ENCODE results near the gene CTH.
"Not testable (repeated sequence)": the region's sequence is repeated elsewhere in the genome, so short reads cannot be mapped to it uniquely, and the experiment has no call there.

CTH gene

DNA sequence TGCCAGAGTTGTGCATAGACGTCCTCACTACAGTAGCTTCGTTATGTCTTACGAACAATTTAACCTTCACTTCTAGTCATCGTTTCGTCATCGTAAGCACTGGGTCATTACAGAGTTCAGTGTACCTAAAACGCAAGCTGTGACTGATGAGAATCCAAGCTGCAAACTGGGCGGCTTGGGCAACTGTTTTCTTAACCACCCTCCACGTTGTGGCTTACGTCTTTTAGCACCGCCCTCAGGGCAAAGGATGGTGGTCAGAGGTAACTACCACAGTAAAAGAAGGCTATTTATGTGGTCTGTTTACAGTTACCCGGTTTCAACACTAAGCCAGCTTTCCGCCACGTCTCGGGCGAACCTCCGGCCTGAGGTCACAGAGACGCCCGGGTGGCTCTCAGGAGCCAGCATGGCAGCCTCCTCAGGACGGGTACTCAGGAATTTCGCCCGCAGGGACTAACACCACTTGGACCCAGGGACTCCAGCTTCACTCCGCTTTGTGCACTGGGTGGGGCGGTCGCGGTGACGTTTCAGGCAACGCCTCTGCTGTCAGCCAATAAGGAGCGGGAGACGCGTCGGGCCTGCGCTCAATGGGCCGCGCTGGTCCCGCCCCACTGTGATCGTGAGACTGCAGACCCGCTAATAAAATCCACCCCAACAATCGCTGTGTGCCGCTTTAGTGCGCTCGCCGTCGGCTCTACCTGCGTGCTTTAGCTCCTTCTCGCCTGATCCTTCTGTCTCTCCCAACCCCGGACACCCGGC is at the start of gene CTH:
Gene CTH, plus strand, starts transcription at position 665 of the 756 bp plus-strand sequence. CDS start 148 bp downstream, outside the sequence.
- DNase-seq, result peak; percentile 91 to 93

DNA sequence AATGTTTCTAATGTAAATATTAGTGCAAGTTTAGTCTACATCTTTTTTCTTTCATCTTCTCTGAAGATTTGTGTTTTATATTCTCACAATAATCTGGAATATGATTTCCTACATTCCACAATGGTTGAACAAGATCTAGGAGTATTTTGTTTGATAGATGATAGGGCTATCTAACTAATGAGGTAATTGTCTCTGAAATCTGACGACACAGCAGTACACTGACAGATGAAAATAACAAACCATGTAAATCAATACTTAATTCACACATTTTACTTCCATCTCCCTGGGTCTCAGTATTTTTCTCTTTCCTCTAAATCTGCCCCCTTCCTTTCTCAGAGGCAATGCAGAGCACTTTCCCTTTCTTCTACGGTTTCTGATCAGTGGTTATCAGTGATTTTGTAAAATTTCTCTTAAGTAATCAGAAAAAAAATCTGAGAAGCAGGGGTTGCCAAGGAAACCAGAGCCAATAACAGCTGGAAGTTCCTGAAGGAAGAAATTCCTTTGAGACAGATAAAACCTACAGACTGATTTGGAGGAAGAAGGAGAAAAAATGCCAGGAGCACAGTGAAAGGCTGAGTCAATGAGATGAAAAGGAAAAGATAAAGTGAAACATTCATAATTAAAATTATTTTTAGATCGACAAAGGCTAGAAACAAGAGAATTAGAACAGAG is 49.2 kb upstream of the CTH start:
- no peak for DNase-seq

- DNase-seq, result no peak
Observed at GRCh38 chr1:70364439-70364838, 46.6 kb upstream of the CTH start.

GRCh38 chr1:70366425-70366952 is 44.6 kb upstream of the CTH start:
- not testable (repeated sequence) for DNase-seq

GRCh38 chr1:70366997-70367396 is 44.1 kb upstream of the CTH start:
- not testable (repeated sequence) for DNase-seq

GRCh38 chr1:70367397-70367796 is 43.7 kb upstream of the CTH start:
- not testable (repeated sequence) for DNase-seq

GRCh38 chr1:70371586-70371985 is 39.5 kb upstream of the CTH start:
- not testable (repeated sequence) for DNase-seq

GRCh38 chr1:70372426-70372825 is 38.6 kb upstream of the CTH start:
- no peak for DNase-seq

DNA sequence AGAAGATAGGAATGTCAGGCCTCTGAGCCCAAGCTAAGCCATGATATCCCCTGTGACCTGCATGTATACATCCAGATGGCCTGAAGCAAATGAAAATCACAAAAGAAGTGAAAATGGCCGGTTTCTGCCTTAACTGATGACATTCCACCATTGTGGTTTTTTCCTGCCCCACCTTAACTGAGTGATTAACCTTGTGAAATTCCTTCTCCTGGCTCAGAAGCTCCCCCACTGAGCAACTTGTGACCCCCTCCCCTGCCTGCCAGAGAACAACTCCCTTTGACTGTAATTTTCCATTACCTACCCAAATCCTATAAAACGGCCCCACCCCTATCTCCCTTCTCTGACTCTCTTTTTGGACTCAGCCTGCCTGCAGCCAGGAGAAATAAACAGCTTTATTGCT is 37.5 kb upstream of the CTH start:
- DNase-seq, result not testable (repeated sequence)

- no peak for DNase-seq
Observed at GRCh38 chr1:70376196-70376595, 34.9 kb upstream of the CTH start.

DNA sequence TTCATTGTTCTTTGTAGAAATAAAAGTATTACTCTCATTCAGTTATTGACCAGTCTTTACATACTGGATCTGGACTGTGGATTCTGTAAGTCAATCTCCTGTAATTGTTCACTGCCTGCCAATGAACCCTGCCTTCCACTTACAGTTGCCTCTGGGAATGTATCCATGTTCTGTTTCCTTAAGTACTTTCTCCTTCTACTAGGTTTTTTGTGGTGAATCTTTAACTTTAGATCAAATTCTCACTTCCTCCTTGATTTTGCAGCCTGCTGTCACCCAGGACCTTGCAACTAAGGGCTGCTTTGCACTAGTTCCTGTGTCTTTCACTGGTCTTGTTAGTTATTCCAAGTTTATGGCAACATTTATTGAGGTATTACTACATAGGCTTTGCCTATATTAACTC is 28.4 kb upstream of the CTH start:
- DNase-seq, result no peak

- DNase-seq, result no peak
Observed at GRCh38 chr1:70383483-70383882, 27.6 kb upstream of the CTH start.

- no peak for DNase-seq
Observed at GRCh38 chr1:70384542-70384941, 26.5 kb upstream of the CTH start.

DNA sequence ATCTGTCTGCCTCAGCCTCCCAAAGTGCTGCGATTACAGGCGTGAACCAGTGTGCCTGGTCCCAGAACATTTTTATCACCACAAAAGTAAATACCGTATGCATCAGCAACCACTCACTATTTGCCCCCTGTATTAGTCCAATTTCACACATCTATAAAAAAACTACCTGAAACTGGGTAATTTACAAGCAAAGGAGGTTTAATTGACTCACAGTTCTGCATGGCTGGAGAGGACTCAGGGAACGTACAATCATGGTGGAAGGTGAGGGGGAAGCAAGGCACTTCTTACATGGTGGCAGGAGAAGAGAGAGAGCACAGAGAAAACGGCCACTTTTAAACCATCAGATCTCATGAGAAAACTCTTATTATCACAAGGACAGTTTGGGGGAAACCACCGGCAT is 25.6 kb upstream of the CTH start:
- no peak for DNase-seq

DNA sequence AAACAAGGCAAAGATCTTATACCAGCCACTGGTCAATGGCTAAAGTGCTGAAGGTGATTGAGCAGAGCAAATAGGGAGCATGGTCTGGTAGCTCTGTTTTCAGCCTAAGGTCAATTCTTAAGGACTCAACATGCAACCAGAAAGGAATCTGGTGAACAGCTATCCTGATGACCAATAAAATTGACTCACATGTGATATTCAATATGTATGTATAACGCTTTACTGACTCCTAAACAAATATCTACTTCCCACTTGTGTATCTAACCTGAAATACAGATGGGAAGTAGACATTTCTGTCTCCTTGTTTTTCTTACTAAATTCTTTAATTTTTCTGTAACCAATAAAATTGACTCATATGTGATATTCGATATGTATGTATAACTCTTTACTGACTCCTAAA is 24.9 kb upstream of the CTH start:
- DNase-seq, result no peak

GRCh38 chr1:70387507-70387906 is 23.6 kb upstream of the CTH start:
- no peak for DNase-seq

GRCh38 chr1:70392626-70393025 is 18.4 kb upstream of the CTH start:
- no peak for DNase-seq

- no peak for DNase-seq
Observed at GRCh38 chr1:70396607-70397006, 14.5 kb upstream of the CTH start.

DNA sequence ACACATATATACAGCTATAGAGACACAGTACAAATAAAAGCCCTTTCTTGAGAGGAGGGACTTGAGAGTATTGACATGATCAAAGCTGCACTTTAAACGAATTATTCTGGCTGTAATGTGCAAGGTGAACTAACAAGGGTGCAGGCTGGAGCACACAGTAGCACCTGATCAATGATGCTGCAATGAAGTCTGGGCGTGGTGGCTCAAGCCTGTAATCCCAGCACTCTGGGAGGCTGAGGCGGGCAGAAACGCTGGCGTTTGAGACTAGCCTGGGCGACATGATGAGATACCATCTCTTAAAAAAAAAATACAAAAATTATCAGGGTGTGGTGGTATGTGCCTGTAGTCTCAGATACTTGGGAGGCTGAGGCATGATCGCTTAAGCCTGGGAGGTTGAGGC is 14.1 kb upstream of the CTH start:
- no peak for DNase-seq

GRCh38 chr1:70400335-70400734 is 10.7 kb upstream of the CTH start:
- DNase-seq, result no peak

DNA sequence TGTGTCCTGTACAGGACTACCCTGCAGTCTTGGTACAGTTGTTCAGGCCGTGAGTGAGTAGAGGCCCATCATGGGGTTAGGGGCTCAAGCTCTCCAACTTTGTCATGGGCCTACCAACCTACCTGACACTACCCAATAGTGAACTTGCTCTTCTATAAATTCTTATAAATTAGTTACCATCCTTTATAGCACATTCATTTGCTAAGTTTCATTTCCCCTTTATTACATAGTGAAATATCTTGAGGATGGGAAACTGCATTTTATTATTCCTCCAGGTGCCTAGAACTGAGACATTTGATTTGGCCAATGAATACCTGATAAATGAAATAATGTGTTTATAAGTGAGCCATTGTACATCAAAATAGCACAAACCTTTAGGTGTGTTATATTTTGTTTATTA is 9.1 kb upstream of the CTH start:
- DNase-seq, result no peak

DNA sequence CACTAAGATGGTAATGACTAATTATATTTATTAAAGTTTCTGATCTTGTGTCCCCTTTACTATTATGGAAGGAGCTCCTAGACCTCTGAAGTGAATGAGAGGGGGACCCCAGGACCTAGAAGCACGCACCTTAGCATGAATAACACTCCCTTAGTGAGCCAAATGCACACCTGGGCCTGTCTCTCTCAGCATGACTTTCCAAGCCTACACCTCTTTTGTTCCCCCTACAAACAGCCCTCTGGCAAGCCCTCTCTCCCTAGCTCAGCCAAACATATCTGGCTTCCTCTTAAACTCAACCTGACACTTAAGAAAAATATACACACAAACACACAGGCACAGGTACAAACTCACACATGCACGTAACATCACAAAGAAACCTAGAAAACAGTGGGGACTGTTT is 7.3 kb upstream of the CTH start:
- DNase-seq, result no peak

DNA sequence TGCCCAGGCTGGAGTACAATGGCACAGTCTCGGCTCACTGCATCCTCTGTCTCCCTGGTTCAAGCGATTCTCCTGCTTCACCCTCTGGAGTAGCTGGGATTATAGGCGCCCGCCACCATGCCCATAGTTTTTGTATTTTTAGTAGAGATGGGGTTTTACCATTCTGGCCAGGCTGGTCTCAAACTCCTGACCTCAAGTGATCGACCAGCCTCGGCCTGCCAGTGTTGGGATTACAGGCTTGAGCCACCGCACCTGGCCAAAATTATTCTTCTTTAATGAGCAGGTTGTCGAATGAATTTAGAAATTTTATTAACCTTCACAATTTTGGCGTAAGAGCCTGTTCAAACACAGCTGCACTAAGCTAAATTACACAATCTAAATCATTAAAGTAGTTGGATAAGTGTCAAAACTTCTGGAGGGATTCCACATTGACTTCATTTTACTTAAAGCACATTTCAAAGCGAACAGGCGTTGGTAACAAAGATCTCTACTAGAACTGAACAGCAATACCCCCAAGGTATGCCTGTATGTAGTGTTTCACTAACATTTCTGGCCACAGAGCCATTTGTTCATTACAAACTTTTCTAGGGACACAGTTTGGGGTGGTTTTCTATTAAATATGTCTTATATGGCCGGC is 5.2 kb upstream of the CTH start:
- DNase-seq, result no peak

GRCh38 chr1:70409136-70409535 is 1.9 kb upstream of the CTH start:
- no peak for DNase-seq
